ENCODE data around the gene RALGAPA1.

RALGAPA1 gene

DNA sequence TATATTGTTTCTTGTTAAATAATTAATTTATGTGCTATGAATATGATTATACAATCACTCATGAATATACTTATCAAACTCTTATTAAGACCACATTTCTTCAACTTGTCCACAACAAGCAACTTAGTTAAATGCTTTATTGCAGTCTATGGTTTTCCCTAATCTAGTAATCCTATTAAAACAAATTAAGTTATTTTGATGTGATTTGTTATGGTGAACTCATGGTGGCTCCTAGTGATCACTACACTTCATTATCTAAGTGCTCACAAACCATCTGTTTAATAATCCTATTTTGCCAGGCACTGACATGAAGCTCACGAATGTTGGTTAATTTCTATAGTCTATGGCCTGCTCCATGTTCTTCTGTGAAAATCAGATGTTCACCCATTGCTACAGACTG lies 232.2 kb downstream of the RALGAPA1 start:
- Histone ChIP-seq H3K27me3 (replicated peaks; ENCODE audit: control insufficient read depth, insufficient read depth, low read length) (no peaks in the 10 kb centered on the region), H3K4me3 (replicated peaks; ENCODE audit: low read depth, low read length) (no peak overlapping the region), H3K36me3 (ENCODE audit: control insufficient read depth, insufficient read depth, low read length) (no peaks in the 10 kb centered on the region)
- TF ChIP-seq, protein P1, sequence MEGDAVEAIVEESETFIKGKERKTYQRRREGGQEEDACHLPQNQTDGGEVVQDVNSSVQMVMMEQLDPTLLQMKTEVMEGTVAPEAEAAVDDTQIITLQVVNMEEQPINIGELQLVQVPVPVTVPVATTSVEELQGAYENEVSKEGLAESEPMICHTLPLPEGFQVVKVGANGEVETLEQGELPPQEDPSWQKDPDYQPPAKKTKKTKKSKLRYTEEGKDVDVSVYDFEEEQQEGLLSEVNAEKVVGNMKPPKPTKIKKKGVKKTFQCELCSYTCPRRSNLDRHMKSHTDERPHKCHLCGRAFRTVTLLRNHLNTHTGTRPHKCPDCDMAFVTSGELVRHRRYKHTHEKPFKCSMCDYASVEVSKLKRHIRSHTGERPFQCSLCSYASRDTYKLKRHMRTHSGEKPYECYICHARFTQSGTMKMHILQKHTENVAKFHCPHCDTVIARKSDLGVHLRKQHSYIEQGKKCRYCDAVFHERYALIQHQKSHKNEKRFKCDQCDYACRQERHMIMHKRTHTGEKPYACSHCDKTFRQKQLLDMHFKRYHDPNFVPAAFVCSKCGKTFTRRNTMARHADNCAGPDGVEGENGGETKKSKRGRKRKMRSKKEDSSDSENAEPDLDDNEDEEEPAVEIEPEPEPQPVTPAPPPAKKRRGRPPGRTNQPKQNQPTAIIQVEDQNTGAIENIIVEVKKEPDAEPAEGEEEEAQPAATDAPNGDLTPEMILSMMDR (IDR thresholded peaks at IDR 0.05; ENCODE audit: insufficient read depth, low read length, poor library complexity, severe bottlenecking) = no peak
- DNase-seq (ENCODE audit: extremely low read depth, insufficient read length) = no peak

DNA sequence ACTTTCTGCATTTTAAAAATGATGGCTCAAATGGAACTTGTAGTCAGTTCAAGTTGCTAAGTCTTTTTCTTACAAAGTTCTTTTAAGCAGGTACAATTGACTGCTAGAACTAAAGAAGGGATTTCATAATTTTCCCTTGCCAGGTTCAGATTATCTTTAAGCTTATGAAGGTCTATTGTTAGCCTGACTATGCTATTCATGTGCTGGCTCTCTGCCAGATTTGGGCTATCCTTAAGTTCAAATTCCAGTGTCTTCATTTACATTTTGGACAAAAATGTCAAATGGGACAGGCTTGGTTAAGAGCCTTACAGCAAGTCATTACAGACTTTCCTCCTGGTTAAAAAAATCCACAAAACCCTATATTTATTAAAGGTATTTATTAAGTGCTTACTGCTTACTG lies 232.8 kb downstream of the RALGAPA1 start:
- Histone ChIP-seq H3K4me3 (replicated peaks; ENCODE audit: low read depth, low read length) (no peak overlapping the region), H3K27me3 (replicated peaks; ENCODE audit: control insufficient read depth, insufficient read depth, low read length) (no peaks in the 10 kb centered on the region), H3K36me3 (ENCODE audit: control insufficient read depth, insufficient read depth, low read length) (no peaks in the 10 kb centered on the region)
- no peak for DNase-seq (ENCODE audit: extremely low read depth, insufficient read length)
- TF ChIP-seq, protein P1 (IDR thresholded peaks at IDR 0.05; ENCODE audit: insufficient read depth, low read length, poor library complexity, severe bottlenecking) = no peak

DNA sequence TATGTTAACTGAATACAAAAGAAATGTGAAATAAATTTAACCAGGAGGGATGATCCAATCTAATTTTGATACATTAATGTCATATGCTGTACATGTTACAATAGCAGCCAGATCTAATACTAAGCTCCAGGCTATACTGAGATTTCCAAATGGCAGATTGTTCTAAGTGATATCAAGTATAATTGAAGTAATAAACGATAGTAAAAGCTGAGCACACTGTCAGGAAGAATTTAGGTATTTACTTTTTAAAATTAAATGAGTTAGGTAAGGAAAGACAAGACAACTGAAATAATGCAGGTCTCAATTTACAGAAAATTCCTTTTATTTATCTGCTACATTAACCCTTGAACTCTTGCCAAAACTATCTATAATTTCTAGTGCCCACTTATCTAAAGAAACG lies 235.2 kb downstream of the RALGAPA1 start:
- TF ChIP-seq, protein P1 (IDR thresholded peaks at IDR 0.05; ENCODE audit: insufficient read depth, low read length, poor library complexity, severe bottlenecking) = no peak
- H3K36me3 ChIP-seq (ENCODE audit: control insufficient read depth, insufficient read depth, low read length) = no peaks in the 10 kb centered on the region
- H3K4me3 ChIP-seq (replicated peaks; ENCODE audit: low read depth, low read length) = no peak overlapping the region
- DNase-seq (ENCODE audit: extremely low read depth, insufficient read length) = no peak
- no peaks in the 10 kb centered on the region for H3K27me3 ChIP-seq (replicated peaks; ENCODE audit: control insufficient read depth, insufficient read depth, low read length)

DNA sequence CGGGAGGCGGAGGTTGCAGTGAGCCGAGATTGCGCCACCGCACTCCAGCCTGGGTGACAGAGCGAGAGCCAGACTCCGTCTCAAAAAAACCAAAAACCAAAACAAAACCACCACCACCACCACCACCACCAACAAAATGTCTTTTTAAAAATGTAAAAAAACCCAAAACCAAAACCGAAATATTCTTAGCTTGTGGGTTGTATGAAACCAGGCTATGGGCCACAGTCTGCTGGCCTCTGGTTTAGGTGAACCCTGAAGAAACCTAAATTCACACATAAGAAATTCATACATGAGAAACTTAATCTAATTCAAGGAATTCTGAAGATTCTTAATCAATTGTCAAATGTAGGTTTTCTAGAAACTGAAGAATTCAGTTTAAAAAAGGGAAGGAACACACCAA lies 237.5 kb downstream of the RALGAPA1 start:
- no peak for DNase-seq (ENCODE audit: extremely low read depth, insufficient read length)
- no peaks in the 10 kb centered on the region for H3K27me3 ChIP-seq (replicated peaks; ENCODE audit: control insufficient read depth, insufficient read depth, low read length)
- H3K4me3 ChIP-seq (replicated peaks; ENCODE audit: low read depth, low read length) = no peak overlapping the region
- no peaks in the 10 kb centered on the region for H3K36me3 ChIP-seq (ENCODE audit: control insufficient read depth, insufficient read depth, low read length)
- TF ChIP-seq, protein P1 (IDR thresholded peaks at IDR 0.05; ENCODE audit: insufficient read depth, low read length, poor library complexity, severe bottlenecking) = no peak

DNA sequence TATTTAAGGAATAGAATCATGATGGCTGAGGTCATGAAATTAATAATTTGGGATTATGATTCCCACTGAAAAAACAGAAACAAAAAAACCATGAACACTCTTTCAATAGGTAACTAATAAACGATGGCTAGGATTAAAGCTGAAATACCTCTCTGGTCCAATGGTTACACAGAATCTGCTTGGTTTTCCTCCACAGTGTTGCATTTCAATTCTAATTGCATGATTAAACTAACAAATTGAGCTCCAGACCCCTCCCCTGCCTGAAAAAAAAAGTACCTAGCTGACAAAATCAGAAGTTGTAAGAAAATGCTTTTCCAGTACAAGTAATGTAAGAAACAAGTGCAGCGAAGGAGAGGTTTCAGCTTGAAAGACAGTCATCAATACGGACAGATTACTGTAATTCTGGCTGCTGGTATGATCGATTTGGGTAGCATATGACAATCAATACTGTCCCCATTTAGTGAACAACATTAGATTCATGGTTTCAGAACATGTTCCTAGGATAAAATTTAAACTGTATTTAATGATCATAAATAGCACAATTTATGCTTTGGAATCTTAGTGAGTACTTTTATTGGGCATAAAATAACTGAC lies 243.1 kb downstream of the RALGAPA1 start:
- TF ChIP-seq, protein P1 (IDR thresholded peaks at IDR 0.05; ENCODE audit: insufficient read depth, low read length, poor library complexity, severe bottlenecking) = no peak
- no peak overlapping the region for H3K4me3 ChIP-seq (replicated peaks; ENCODE audit: low read depth, low read length)
- H3K27me3 ChIP-seq (replicated peaks; ENCODE audit: control insufficient read depth, insufficient read depth, low read length) = no peaks in the 10 kb centered on the region
- H3K36me3 ChIP-seq (ENCODE audit: control insufficient read depth, insufficient read depth, low read length) = no peaks in the 10 kb centered on the region
- DNase-seq (ENCODE audit: extremely low read depth, insufficient read length) = no peak

DNA sequence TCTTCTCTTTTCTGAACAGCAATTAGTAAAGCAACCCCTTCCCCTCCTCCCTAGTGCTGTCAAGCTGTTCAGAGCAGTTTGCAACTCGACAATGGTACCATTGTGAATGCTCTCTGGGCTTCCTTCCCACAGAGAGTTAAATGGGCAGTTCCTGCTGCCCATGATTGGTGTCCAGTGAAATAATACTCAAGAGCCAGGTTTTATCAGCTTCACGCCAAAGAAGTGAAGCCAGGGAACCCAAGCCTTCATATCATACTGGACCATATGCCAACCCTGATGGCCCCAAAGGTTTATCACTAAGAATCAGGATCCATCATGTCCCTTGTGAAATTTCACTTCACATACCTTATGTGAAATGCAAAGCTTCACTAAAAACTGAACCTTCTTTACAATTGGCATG lies 250.4 kb downstream of the RALGAPA1 start:
- TF ChIP-seq, protein P1 (IDR thresholded peaks at IDR 0.05; ENCODE audit: insufficient read depth, low read length, poor library complexity, severe bottlenecking) = no peak
- no peak for DNase-seq (ENCODE audit: extremely low read depth, insufficient read length)

More for the DNA sequence above, 250.4 kb downstream of the RALGAPA1 start:
- Histone ChIP-seq H3K27me3 (replicated peaks; ENCODE audit: control insufficient read depth, insufficient read depth, low read length) (no peaks in the 10 kb centered on the region), H3K36me3 (ENCODE audit: control insufficient read depth, insufficient read depth, low read length) (no peaks in the 10 kb centered on the region), H3K4me3 (replicated peaks; ENCODE audit: low read depth, low read length) (no peak overlapping the region)

All from GM06990 (cell line).